ENCODE measurements around the gene APEX2.
"Not testable (repeated sequence)": the region's sequence is repeated elsewhere in the genome, so short reads cannot be mapped to it uniquely, and the experiment has no call there.

- TF ChIP-seq, protein P1, sequence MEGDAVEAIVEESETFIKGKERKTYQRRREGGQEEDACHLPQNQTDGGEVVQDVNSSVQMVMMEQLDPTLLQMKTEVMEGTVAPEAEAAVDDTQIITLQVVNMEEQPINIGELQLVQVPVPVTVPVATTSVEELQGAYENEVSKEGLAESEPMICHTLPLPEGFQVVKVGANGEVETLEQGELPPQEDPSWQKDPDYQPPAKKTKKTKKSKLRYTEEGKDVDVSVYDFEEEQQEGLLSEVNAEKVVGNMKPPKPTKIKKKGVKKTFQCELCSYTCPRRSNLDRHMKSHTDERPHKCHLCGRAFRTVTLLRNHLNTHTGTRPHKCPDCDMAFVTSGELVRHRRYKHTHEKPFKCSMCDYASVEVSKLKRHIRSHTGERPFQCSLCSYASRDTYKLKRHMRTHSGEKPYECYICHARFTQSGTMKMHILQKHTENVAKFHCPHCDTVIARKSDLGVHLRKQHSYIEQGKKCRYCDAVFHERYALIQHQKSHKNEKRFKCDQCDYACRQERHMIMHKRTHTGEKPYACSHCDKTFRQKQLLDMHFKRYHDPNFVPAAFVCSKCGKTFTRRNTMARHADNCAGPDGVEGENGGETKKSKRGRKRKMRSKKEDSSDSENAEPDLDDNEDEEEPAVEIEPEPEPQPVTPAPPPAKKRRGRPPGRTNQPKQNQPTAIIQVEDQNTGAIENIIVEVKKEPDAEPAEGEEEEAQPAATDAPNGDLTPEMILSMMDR (IDR thresholded peaks at IDR 0.05 in 8 of 11, conservative IDR thresholded peaks at IDR 0.05 in 3 of 11) = not testable (repeated sequence)
- not testable (repeated sequence) for TF ChIP-seq POLR2A, POLR2AphosphoS5 (IDR thresholded peaks at IDR 0.05)
Measured at GRCh38 chrX:54983306-54983705, 16.9 kb upstream of the APEX2 start.
